ENCODE measurements around the gene NPW.

Gene NPW
- 0.58 to 1.6 (median 0.69) reads per million in 3 donors for total RNA-seq

DNA sequence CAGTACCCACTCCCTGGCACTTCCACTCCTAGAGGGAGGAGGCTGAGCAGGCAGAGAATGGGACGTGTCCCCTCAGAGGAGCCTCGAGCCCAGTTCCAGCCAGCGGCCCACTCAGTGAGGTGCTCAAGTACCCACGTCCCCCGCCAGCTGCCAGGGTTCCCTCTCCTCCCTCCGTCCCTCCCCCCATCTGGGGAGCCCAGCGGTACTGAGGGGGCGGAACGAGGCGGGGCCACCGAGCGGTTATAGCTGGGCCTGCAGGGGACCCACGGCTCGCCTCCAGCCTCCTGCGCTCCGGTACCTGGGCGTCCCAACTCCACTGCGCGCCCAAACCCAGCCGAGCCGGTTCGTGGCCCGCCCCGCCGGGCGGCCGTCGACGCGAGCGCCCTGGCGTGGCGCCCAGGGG, at the start of gene NPW:
Gene NPW, plus strand, starts transcription at position 268 of the 403 bp plus-strand sequence.
- H3K36me3 ChIP-seq (ENCODE audit: control insufficient read depth, insufficient read depth, low read length): no peaks in the 10 kb centered on the region
- peaks cover 22% of the 10 kb centered on the region for H3K4me1 ChIP-seq (ENCODE audit: control insufficient read depth, insufficient read depth, low read length, poor library complexity, severe bottlenecking)
- no peak within 1 kb of the TSS for H3K27ac ChIP-seq (ENCODE audit: insufficient read depth, low read length, poor library complexity, severe bottlenecking)
- peaks cover 20% of the 10 kb centered on the region for H3K27me3 ChIP-seq (replicated peaks; ENCODE audit: control insufficient read depth, insufficient read depth, low read length, poor library complexity, severe bottlenecking)
- DNase-seq: no peak
- H3K9me3 ChIP-seq (ENCODE audit: control insufficient read depth, low read length): no peaks in the 10 kb centered on the region
- no peak within 1 kb of the TSS for H3K4me3 ChIP-seq (ENCODE audit: insufficient read depth, low read depth, low read length, poor library complexity, severe bottlenecking)

DNA sequence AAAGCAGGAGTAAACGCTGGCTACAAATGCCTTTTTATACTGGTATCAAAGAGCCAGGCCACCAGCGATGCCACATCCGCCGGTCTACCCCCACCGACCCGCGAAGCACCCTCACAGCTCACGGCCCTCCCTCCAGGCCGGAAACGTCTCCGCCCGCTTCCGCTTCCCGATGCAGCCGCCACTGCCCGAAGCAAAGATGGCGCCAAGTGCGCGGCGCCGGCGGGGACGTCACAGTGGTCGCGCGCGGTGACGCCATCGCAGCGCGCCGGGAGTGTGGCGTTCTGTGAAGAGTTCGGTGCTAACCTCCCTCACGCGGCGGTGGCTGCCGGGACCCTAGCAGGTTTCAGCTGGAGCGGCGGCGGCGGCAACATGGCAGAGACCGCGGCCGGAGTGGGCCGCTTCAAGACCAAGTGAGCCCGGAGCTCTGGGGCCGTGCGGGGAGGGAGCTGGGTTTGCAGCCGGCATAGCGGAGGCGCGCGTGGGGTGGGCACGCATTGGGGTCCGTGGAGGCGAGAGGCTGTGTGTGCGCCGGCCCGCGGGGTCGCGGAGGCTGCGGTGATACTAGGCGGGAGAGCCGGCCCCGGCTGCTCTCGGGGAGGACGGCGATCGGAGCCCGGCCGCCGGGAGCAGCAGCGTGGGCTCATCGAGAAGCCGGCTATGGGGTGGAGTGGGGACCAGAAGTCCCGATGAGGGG, 47.6 kb upstream of the NPW start, which contains the start of gene TBL3:
Gene TBL3, plus strand, starts transcription at position 258 of the 694 bp plus-strand sequence. Its CDS starts 112 bp downstream, at position 370.
- Histone ChIP-seq H3K27me3 (replicated peaks; ENCODE audit: control insufficient read depth, insufficient read depth, low read length, poor library complexity, severe bottlenecking) (no peaks in the 10 kb centered on the region), H3K9me3 (ENCODE audit: control insufficient read depth, low read length) (no peaks in the 10 kb centered on the region), H3K27ac (ENCODE audit: insufficient read depth, low read length, poor library complexity, severe bottlenecking) (peak within 1 kb of the TSS; percentile 80), H3K4me1 (ENCODE audit: control insufficient read depth, insufficient read depth, low read length, poor library complexity, severe bottlenecking) (peaks cover 17% of the 10 kb centered on the region), H3K4me3 (ENCODE audit: insufficient read depth, low read depth, low read length, poor library complexity, severe bottlenecking) (peak within 1 kb of the TSS; percentile 82), H3K36me3 (ENCODE audit: control insufficient read depth, insufficient read depth, low read length) (peaks cover 29% of the 10 kb centered on the region)
- peak; percentile 94 to 96 (median 95) for DNase-seq

DNA sequence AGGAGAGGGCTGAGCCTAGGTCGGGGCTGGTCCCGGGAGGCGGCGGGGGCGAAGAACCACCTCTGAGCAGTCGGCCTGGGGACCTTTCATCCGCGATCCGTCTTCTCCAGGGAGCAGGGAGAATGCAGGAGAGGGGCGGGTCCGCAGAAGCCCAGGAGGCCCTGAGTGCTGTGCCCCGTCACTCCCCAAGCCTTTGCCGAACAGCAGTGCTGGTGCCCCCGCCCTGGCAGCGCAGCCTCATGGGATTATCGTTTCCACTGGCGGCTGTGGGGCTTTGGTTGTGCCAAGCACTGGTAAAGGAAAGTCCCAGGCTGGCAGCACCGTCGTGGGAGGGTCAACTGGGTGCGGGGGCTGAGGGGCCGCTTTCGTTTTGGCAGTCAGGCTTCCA, 47.1 kb upstream of the NPW start:
- peaks cover 35% of the 10 kb centered on the region for H3K36me3 ChIP-seq (ENCODE audit: control insufficient read depth, insufficient read depth, low read length)
- H3K27me3 ChIP-seq (replicated peaks; ENCODE audit: control insufficient read depth, insufficient read depth, low read length, poor library complexity, severe bottlenecking): no peaks in the 10 kb centered on the region
- H3K4me1 ChIP-seq (ENCODE audit: control insufficient read depth, insufficient read depth, low read length, poor library complexity, severe bottlenecking): peaks cover 17% of the 10 kb centered on the region
- DNase-seq: no peak
- H3K27ac ChIP-seq (ENCODE audit: insufficient read depth, low read length, poor library complexity, severe bottlenecking): peak overlapping the region; percentile 80
- peak overlapping the region; percentile 82 for H3K4me3 ChIP-seq (ENCODE audit: insufficient read depth, low read depth, low read length, poor library complexity, severe bottlenecking)
- H3K9me3 ChIP-seq (ENCODE audit: control insufficient read depth, low read length): no peaks in the 10 kb centered on the region

DNA sequence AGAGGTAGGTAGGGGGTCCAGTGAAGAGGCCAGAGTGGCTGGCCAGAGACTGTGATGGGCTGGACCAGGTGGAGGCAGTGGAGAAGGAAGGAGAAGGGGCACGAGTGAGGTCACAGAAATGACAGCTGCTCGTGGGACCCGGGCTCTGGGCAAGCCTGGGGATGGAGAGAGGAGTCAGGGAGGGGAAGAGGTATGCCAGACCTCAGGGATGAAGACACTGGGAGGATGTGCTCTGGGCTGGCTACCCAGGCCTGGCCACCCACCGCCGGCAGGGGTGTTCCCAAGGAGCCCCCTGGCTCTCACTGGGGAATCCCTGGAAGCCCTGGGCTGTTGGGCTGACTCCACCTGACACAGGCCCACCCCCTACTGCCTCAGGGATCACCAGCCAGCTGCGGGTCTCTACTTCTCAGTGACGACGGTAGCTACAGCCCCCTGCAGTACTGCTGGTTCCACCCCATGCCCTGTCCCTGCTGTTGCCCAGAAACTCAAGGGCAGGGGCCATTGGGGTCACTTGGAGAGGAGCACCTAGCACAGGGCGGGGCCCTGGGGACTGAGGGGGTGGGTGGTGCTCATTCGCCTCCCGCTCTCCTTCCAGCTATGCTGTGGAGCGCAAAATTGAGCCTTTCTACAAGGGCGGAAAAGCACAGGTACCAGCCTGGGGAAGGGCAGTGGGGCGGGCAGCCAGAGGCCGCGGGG, 46.0 kb upstream of the NPW start:
- Histone ChIP-seq H3K4me3 (ENCODE audit: insufficient read depth, low read depth, low read length, poor library complexity, severe bottlenecking) (no peak overlapping the region), H3K9me3 (ENCODE audit: control insufficient read depth, low read length) (no peaks in the 10 kb centered on the region), H3K36me3 (ENCODE audit: control insufficient read depth, insufficient read depth, low read length) (peaks cover 46% of the 10 kb centered on the region), H3K4me1 (ENCODE audit: control insufficient read depth, insufficient read depth, low read length, poor library complexity, severe bottlenecking) (peaks cover 17% of the 10 kb centered on the region), H3K27ac (ENCODE audit: insufficient read depth, low read length, poor library complexity, severe bottlenecking) (no peak overlapping the region), H3K27me3 (replicated peaks; ENCODE audit: control insufficient read depth, insufficient read depth, low read length, poor library complexity, severe bottlenecking) (no peaks in the 10 kb centered on the region)
- no peak for DNase-seq

DNA sequence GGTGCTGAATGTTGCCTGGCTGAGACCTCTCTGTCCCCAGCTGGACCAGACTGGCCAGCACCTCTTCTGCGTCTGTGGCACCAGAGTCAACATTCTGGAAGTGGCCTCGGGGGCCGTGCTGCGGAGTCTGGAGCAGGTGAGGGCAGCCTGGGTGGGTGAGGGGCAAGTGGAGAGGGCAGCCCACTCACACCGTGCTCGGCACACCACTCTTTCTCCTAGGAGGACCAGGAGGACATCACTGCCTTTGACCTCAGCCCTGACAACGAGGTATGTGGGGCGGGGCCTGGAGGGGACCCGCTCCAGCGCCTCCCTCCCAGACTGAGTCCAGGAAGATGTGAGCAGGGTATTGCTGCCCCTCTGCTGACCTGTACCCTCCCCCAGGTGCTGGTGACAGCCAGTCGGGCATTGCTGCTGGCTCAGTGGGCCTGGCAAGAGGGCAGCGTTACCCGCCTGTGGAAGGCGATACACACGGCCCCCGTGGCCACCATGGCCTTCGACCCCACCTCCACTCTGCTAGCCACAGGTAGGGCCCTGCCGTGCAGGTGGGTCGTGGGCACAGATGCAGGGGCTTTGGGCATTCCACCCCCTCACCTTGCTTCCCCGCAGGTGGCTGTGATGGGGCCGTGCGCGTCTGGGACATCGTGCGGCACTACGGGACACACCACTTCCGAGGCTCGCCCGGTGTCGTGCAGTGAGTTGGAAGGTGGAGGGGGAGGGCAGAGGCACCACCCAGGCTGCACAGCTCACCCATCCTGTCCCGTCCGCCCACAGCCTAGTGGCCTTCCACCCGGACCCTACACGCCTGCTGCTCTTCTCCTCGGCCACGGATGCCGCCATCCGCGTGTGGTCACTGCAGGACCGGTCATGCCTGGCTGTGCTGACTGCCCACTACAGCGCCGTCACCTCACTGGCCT, 45.2 kb upstream of the NPW start:
- H3K36me3 ChIP-seq (ENCODE audit: control insufficient read depth, insufficient read depth, low read length): peaks cover 48% of the 10 kb centered on the region

DNA sequence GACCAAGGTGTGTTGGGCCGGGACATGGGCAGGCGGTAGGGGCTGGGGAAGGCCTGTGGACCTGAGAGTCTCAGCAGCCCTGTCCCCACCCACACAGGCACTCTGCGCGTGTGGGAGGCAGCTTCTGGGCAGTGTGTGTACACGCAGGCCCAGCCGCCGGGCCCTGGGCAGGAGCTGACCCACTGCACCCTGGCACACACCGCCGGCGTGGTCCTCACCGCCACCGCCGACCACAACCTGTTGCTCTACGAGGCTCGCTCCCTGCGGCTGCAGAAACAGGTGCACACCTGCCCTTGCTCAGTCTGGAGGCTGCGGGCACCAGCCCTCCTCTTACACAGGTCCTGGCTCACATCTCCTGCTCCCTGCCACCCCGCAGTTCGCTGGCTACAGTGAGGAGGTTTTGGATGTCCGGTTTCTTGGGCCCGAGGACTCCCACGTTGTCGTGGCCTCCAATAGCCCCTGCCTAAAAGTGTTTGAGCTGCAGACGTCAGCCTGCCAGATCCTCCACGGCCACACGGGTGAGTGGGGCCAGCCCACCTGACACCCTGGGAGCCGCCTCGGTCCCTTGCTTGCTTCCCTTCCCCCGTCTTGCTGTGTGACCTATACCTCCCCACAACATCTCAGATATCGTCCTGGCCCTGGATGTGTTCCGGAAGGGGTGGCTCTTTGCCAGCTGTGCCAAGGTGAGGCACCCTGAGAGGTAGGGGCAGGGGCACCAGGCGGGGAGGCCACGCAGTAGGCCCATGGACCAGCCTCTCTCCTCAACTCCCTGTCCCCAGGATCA, 44.0 kb upstream of the NPW start:
- H3K4me3 ChIP-seq (ENCODE audit: insufficient read depth, low read depth, low read length, poor library complexity, severe bottlenecking): no peak overlapping the region
- no peak overlapping the region for H3K27ac ChIP-seq (ENCODE audit: insufficient read depth, low read length, poor library complexity, severe bottlenecking)
- peaks cover 21% of the 10 kb centered on the region for H3K4me1 ChIP-seq (ENCODE audit: control insufficient read depth, insufficient read depth, low read length, poor library complexity, severe bottlenecking)
- no peaks in the 10 kb centered on the region for H3K9me3 ChIP-seq (ENCODE audit: control insufficient read depth, low read length)
- peaks cover 3% of the 10 kb centered on the region for H3K27me3 ChIP-seq (replicated peaks; ENCODE audit: control insufficient read depth, insufficient read depth, low read length, poor library complexity, severe bottlenecking)
- no peak for DNase-seq
- peaks cover 48% of the 10 kb centered on the region for H3K36me3 ChIP-seq (ENCODE audit: control insufficient read depth, insufficient read depth, low read length)

More for the DNA sequence above, 45.2 kb upstream of the NPW start:
- Histone ChIP-seq H3K4me3 (ENCODE audit: insufficient read depth, low read depth, low read length, poor library complexity, severe bottlenecking) (no peak overlapping the region), H3K27me3 (replicated peaks; ENCODE audit: control insufficient read depth, insufficient read depth, low read length, poor library complexity, severe bottlenecking) (no peaks in the 10 kb centered on the region), H3K4me1 (ENCODE audit: control insufficient read depth, insufficient read depth, low read length, poor library complexity, severe bottlenecking) (peaks cover 21% of the 10 kb centered on the region), H3K9me3 (ENCODE audit: control insufficient read depth, low read length) (no peaks in the 10 kb centered on the region), H3K27ac (ENCODE audit: insufficient read depth, low read length, poor library complexity, severe bottlenecking) (no peak overlapping the region)
- DNase-seq: no peak

DNA sequence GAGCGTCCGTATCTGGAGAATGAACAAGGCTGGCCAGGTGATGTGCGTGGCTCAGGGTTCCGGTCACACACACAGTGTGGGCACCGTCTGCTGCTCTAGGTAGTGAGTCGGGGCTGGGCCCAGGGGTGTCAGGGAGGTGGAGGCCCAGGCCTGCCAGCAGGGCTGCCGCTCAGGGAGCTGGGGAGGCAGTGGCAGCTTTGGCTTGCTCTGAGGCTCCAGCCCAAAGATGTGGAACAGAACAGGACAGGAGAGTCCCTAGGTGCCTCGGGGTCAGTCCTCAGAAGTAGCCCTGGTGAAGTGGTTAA, 43.4 kb upstream of the NPW start:
- no peak for DNase-seq
- Histone ChIP-seq H3K4me1 (ENCODE audit: control insufficient read depth, insufficient read depth, low read length, poor library complexity, severe bottlenecking) (peaks cover 17% of the 10 kb centered on the region), H3K4me3 (ENCODE audit: insufficient read depth, low read depth, low read length, poor library complexity, severe bottlenecking) (no peak overlapping the region), H3K27me3 (replicated peaks; ENCODE audit: control insufficient read depth, insufficient read depth, low read length, poor library complexity, severe bottlenecking) (peaks cover 8% of the 10 kb centered on the region), H3K36me3 (ENCODE audit: control insufficient read depth, insufficient read depth, low read length) (peaks cover 48% of the 10 kb centered on the region), H3K27ac (ENCODE audit: insufficient read depth, low read length, poor library complexity, severe bottlenecking) (no peak overlapping the region), H3K9me3 (ENCODE audit: control insufficient read depth, low read length) (no peaks in the 10 kb centered on the region)

DNA sequence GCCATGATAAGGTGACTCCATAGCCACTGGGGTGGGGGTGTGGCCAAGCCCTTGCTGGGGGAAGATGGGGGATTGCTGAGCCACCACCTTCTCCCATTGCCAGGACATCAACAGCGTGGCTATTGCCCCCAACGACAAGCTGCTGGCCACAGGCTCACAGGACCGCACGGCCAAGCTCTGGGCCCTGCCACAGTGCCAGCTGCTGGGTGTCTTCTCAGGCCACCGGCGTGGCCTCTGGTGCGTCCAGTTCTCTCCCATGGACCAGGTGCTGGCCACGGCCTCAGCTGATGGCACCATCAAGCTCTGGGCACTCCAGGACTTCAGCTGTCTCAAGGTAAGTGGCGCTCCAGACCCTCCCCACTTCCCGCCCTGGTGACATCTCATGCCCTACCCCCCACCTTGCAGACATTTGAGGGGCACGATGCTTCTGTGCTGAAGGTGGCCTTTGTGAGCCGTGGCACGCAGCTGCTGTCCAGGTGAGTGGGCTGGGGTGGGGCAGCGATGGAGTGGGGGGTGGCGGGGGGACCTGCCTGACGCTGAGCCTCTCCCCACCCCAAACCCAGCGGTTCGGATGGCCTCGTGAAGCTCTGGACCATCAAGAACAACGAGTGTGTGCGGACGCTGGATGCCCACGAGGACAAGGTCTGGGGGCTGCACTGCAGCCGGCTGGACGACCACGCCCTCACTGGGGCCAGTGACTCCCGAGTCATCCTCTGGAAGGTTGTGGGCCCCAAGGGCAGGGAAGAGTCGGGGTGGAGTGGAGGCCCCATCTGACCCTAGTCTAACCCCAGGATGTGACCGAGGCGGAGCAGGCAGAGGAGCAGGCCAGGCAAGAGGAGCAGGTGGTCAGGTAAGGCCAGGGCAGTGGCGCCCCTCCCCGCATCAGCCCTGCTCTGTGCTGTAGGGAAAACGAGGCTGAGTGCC, 42.4 kb upstream of the NPW start:
- H3K27me3 ChIP-seq (replicated peaks; ENCODE audit: control insufficient read depth, insufficient read depth, low read length, poor library complexity, severe bottlenecking): peaks cover 16% of the 10 kb centered on the region
- no peaks in the 10 kb centered on the region for H3K9me3 ChIP-seq (ENCODE audit: control insufficient read depth, low read length)
- no peak overlapping the region for H3K4me3 ChIP-seq (ENCODE audit: insufficient read depth, low read depth, low read length, poor library complexity, severe bottlenecking)
- peaks cover 48% of the 10 kb centered on the region for H3K36me3 ChIP-seq (ENCODE audit: control insufficient read depth, insufficient read depth, low read length)
- H3K4me1 ChIP-seq (ENCODE audit: control insufficient read depth, insufficient read depth, low read length, poor library complexity, severe bottlenecking): peaks cover 12% of the 10 kb centered on the region
- no peak overlapping the region for H3K27ac ChIP-seq (ENCODE audit: insufficient read depth, low read length, poor library complexity, severe bottlenecking)
- no peak for DNase-seq

DNA sequence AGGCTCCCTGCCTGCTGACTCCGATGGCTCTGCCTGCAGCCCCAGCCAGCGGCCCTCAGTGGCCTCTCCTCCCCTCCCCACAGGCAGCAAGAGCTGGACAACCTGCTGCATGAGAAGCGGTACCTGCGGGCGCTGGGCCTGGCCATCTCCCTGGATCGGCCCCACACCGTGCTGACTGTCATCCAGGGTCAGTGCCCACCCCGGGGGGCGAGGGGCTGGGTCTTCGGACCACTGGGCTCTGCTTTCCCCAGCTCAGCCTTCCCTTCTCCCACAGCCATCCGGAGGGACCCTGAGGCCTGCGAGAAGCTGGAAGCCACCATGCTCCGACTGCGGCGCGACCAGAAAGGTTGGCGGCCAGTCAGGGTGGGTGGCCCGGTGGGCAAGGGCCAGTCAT, 41.7 kb upstream of the NPW start:
- Histone ChIP-seq H3K4me1 (ENCODE audit: control insufficient read depth, insufficient read depth, low read length, poor library complexity, severe bottlenecking) (peaks cover 6% of the 10 kb centered on the region), H3K9me3 (ENCODE audit: control insufficient read depth, low read length) (no peaks in the 10 kb centered on the region), H3K27me3 (replicated peaks; ENCODE audit: control insufficient read depth, insufficient read depth, low read length, poor library complexity, severe bottlenecking) (peaks cover 16% of the 10 kb centered on the region), H3K27ac (ENCODE audit: insufficient read depth, low read length, poor library complexity, severe bottlenecking) (no peak overlapping the region), H3K36me3 (ENCODE audit: control insufficient read depth, insufficient read depth, low read length) (peaks cover 48% of the 10 kb centered on the region), H3K4me3 (ENCODE audit: insufficient read depth, low read depth, low read length, poor library complexity, severe bottlenecking) (no peak overlapping the region)
- DNase-seq: no peak

Measured in effector memory CD4-positive, alpha-beta T cell (primary cell).